Liver (tissue), 9 donors: ENCODE data around the gene FIP1L1. TPM values are rescaled to one million over a fixed set of nuclear protein-coding genes. Genes with fewer than 3 reads are reported as not detected.

ENCODE experiments used
- DNase-seq: peaks from one replicate; pipeline ENCODE4 v3.0.0-alpha.2; 2017; ENCODE audit warnings: low spot score
- H3K27ac ChIP-seq, 2 donors: one replicate each; pipeline ENCODE4 v1.7.0; 2013; ENCODE audit warnings: inconsistent platforms in 2 of 2, low read length in 2 of 2, control low read depth in 1 of 2, low read depth in 1 of 2, mild to moderate bottlenecking in 1 of 2
- H3K27me3 ChIP-seq, 4 donors: one replicate each; pipeline versions ENCODE4 v1.6.1 to v1.7.0; 2013; ENCODE audit warnings: low read length in 3 of 4, inconsistent platforms in 1 of 4, mild to moderate bottlenecking in 1 of 4, moderate library complexity in 1 of 4; ENCODE audit not compliant: control insufficient read depth in 4 of 4, insufficient read depth in 4 of 4
- H3K36me3 ChIP-seq, 4 donors: one replicate each; pipeline versions ENCODE4 v1.6.1 to v1.7.0; 2013; ENCODE audit warnings: low read length in 3 of 4, mild to moderate bottlenecking in 3 of 4, low read depth in 1 of 4, moderate library complexity in 1 of 4; ENCODE audit not compliant: control insufficient read depth in 4 of 4, insufficient read depth in 3 of 4
- H3K4me1 ChIP-seq, 4 donors: one replicate each; pipeline versions ENCODE4 v1.6.1 to v1.7.0; 2013; ENCODE audit warnings: low read length in 3 of 4, mild to moderate bottlenecking in 3 of 4, moderate library complexity in 1 of 4; ENCODE audit not compliant: control insufficient read depth in 4 of 4, insufficient read depth in 4 of 4
- H3K4me3 ChIP-seq, 3 donors: one replicate each; pipeline versions ENCODE4 v1.6.1 to v1.7.0; 2013; ENCODE audit warnings: low read length in 3 of 3, control low read depth in 1 of 3, low read depth in 1 of 3, mild to moderate bottlenecking in 1 of 3
- H3K9ac ChIP-seq, 2 donors: one replicate each; pipeline ENCODE4 v1.7.0; 2013; ENCODE audit warnings: low read length in 2 of 2, mild to moderate bottlenecking in 2 of 2, moderate library complexity in 2 of 2, control low read depth in 1 of 2, low read depth in 1 of 2
- H3K9me3 ChIP-seq, 4 donors: one replicate each; pipeline versions ENCODE4 v1.6.1 to v1.7.0; 2013; ENCODE audit warnings: low read length in 3 of 4; ENCODE audit not compliant: control insufficient read depth in 4 of 4
- EGR1 ChIP-seq, 2 donors: IDR thresholded peaks; 2 replicates each; pipeline ENCODE4 v1.6.1; 2016 to 2018; ENCODE audit warnings: antibody characterized with exemption in 2 of 2, low read depth in 2 of 2
- FOXA2 ChIP-seq: IDR thresholded peaks from 2 replicates; pipeline ENCODE4 v1.6.1; 2016; ENCODE audit warnings: antibody characterized with exemption
- GABPA ChIP-seq, 2 donors: IDR thresholded peaks in 1 of 2; conservative IDR thresholded peaks in 1 of 2; 2 replicates each; pipeline ENCODE4 v1.6.1; 2016; ENCODE audit warnings: antibody characterized with exemption in 2 of 2, mild to moderate bottlenecking in 1 of 2, moderate library complexity in 1 of 2
- HNF4A ChIP-seq, 2 donors: conservative IDR thresholded peaks; 2 replicates each; pipeline ENCODE4 v1.6.1; 2016; ENCODE audit warnings: antibody characterized with exemption in 2 of 2, mild to moderate bottlenecking in 2 of 2
- HNF4G ChIP-seq: IDR thresholded peaks from 2 replicates; pipeline ENCODE4 v1.6.1; 2016; ENCODE audit warnings: antibody characterized with exemption
- RAD21 ChIP-seq, 2 donors: IDR thresholded peaks; 2 replicates each; pipeline ENCODE4 v1.6.1; 2016; ENCODE audit warnings: antibody characterized with exemption in 2 of 2, mild to moderate bottlenecking in 2 of 2
- RXRA ChIP-seq, 2 donors: IDR thresholded peaks; 2 replicates each; pipeline ENCODE4 v1.6.1; 2017 to 2018; ENCODE audit warnings: antibody characterized with exemption in 2 of 2, mild to moderate bottlenecking in 1 of 2
- SP1 ChIP-seq: IDR thresholded peaks from 2 replicates; pipeline ENCODE4 v1.6.1; 2018; ENCODE audit warnings: antibody characterized with exemption, mild to moderate bottlenecking
- TAF1 ChIP-seq: conservative IDR thresholded peaks from 2 replicates; pipeline ENCODE4 v1.6.1; 2016; ENCODE audit warnings: antibody characterized with exemption, mild to moderate bottlenecking
- YY1 ChIP-seq: IDR thresholded peaks from 2 replicates; pipeline ENCODE4 v1.6.1; 2016; ENCODE audit warnings: antibody characterized with exemption, mild to moderate bottlenecking
- WGBS: extraction: QIAGEN DNeasy Blood & Tissue Kit; methylation state at CpG from one replicate; pipeline ENCODE4 v1.1.7; 2013; 5-methylcytosine and 5-hydroxymethylcytosine counted together
- polyA plus RNA-seq, 2 donors: library from polyadenylated mRNA; stranded (reverse) in 1 of 2; unstranded in 1 of 2; fragments of 200-250 nt in 1 of 2; fragments of >200 nt in 1 of 2; fragmentation: Nextera tagmentation in 1 of 2; extraction: Ambion mirVana in 1 of 2; gene quantifications; one replicate each; pipeline versions ENCODE4 v1.2.1 to v1.2.3, GENCODE V29; 2013 to 2015
- total RNA-seq, 2 donors: library from RNA; depleted of rRNA; stranded (reverse); fragments of >200 nt; gene quantifications; one replicate each; pipeline ENCODE4 v1.2.3, GENCODE V29; 2014
- TF ChIP-seq, protein P1 (sequence below): fragments of 150-350 bp; IDR thresholded peaks from 2 replicates; pipeline ENCODE4 v1.5.1; 2017; ENCODE audit warnings: improper control_type of control experiment, low read depth, low read length; ENCODE audit not compliant: missing input control
- TF ChIP-seq, protein P2 (sequence below): IDR thresholded peaks from 2 replicates; pipeline ENCODE4 v1.6.1; 2016; ENCODE audit warnings: antibody characterized with exemption
- TF ChIP-seq, protein P3 (sequence below): IDR thresholded peaks from 2 replicates; pipeline ENCODE4 v1.6.1; 2016; ENCODE audit warnings: antibody characterized with exemption
- TF ChIP-seq, protein P4 (sequence below): IDR thresholded peaks from 2 replicates; pipeline ENCODE4 v1.6.1; 2016; ENCODE audit warnings: antibody characterized with exemption, mild to moderate bottlenecking
- donor health status: healthy.
- donor health status: healthy.
- donor health status: healthy.
- donor health status: healthy.
- donor health status: healthy.

The FIP1L1 gene
- total and polyA plus RNA-seq, 4 donors: 12.2 to 30.3 (median 18.4) TPM

DNA sequence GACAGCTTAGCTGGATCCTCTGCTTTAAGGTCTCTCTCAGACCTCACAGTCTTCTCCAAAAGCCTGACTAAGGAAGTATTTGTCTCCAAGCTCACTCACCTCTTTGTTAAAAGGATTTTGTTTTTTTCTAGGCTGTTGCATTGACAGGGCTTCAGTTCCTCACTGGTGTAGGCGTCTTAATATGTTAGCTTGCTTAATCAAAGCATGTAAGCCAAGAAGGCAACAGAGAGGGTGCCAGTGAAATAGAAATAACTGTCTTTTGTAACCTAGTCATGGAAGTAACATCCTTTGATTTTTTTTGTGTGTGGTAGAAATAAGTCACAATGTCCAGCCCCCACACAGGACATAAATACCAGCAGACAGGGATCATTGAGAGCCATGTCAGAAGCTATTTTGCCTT is 58.8 kb downstream of the FIP1L1 start:
- H3K4me3 ChIP-seq: no peak overlapping the region
- H3K27me3 ChIP-seq: no peaks in the 10 kb centered on the region
- H3K9ac ChIP-seq: no peak overlapping the region
- H3K9me3 ChIP-seq: no peaks in the 10 kb centered on the region
- peaks cover 1 to 5% (median 3%) of the 10 kb centered on the region in 4 donors for H3K36me3 ChIP-seq
- peaks cover 0 to 4% (median 0%) of the 10 kb centered on the region in 4 donors for H3K4me1 ChIP-seq
- 91% methylated on average over 1 of the region's 1 CpG for whole genome bisulfite sequencing
- no peak for DNase-seq
- no peak overlapping the region for H3K27ac ChIP-seq
- TF ChIP-seq HNF4G (no peak), HNF4A (conservative IDR thresholded peaks at IDR 0.05) (no peak), RXRA (IDR thresholded peaks at IDR 0.05) (no peak), TAF1 (no peak), FOXA2 (no peak), SP1 (no peak), YY1 (no peak), GABPA (IDR thresholded peaks at IDR 0.05 in 1 of 2, conservative IDR thresholded peaks at IDR 0.05 in 1 of 2) (no peak)
- TF ChIP-seq, protein P1, sequence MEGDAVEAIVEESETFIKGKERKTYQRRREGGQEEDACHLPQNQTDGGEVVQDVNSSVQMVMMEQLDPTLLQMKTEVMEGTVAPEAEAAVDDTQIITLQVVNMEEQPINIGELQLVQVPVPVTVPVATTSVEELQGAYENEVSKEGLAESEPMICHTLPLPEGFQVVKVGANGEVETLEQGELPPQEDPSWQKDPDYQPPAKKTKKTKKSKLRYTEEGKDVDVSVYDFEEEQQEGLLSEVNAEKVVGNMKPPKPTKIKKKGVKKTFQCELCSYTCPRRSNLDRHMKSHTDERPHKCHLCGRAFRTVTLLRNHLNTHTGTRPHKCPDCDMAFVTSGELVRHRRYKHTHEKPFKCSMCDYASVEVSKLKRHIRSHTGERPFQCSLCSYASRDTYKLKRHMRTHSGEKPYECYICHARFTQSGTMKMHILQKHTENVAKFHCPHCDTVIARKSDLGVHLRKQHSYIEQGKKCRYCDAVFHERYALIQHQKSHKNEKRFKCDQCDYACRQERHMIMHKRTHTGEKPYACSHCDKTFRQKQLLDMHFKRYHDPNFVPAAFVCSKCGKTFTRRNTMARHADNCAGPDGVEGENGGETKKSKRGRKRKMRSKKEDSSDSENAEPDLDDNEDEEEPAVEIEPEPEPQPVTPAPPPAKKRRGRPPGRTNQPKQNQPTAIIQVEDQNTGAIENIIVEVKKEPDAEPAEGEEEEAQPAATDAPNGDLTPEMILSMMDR: no peak
- TF ChIP-seq, protein P2, sequence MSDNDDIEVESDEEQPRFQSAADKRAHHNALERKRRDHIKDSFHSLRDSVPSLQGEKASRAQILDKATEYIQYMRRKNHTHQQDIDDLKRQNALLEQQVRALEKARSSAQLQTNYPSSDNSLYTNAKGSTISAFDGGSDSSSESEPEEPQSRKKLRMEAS: no peak
- TF ChIP-seq, protein P3, sequence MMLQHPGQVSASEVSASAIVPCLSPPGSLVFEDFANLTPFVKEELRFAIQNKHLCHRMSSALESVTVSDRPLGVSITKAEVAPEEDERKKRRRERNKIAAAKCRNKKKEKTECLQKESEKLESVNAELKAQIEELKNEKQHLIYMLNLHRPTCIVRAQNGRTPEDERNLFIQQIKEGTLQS: no peak

DNA sequence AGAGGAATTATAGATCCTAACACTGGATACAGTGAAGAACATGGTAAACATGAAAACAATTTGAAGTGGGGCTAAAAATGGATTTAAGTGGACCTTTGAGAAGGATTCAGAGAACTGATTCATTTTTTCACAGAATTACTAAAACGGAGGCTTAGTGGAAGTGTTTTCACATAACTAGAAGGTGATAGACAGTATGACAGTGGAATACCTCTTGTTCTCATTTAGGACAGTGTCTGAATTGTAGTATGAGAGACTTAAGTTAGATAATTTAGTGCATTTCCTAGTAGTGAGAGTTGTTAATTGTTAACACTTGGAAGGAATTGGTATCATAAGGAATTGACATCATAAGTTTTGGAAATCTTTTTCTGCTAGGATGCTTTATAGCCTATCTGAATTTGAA is 64.1 kb downstream of the FIP1L1 start:
- Histone ChIP-seq H3K27me3 (no peaks in the 10 kb centered on the region), H3K36me3 (peaks cover 0 to 34% (median 10%) of the 10 kb centered on the region in 4 donors), H3K9ac (no peak overlapping the region), H3K4me3 (no peak overlapping the region), H3K27ac (no peak overlapping the region), H3K9me3 (no peaks in the 10 kb centered on the region), H3K4me1 (no peaks in the 10 kb centered on the region)
- TF ChIP-seq RAD21 (IDR thresholded peaks at IDR 0.05) (no peak), EGR1 (IDR thresholded peaks at IDR 0.05; ENCODE audit: low read depth in 2 of 2) (no peak), HNF4A (conservative IDR thresholded peaks at IDR 0.05) (no peak), GABPA (IDR thresholded peaks at IDR 0.05 in 1 of 2, conservative IDR thresholded peaks at IDR 0.05 in 1 of 2) (no peak), SP1 (no peak)
- TF ChIP-seq, protein P4, sequence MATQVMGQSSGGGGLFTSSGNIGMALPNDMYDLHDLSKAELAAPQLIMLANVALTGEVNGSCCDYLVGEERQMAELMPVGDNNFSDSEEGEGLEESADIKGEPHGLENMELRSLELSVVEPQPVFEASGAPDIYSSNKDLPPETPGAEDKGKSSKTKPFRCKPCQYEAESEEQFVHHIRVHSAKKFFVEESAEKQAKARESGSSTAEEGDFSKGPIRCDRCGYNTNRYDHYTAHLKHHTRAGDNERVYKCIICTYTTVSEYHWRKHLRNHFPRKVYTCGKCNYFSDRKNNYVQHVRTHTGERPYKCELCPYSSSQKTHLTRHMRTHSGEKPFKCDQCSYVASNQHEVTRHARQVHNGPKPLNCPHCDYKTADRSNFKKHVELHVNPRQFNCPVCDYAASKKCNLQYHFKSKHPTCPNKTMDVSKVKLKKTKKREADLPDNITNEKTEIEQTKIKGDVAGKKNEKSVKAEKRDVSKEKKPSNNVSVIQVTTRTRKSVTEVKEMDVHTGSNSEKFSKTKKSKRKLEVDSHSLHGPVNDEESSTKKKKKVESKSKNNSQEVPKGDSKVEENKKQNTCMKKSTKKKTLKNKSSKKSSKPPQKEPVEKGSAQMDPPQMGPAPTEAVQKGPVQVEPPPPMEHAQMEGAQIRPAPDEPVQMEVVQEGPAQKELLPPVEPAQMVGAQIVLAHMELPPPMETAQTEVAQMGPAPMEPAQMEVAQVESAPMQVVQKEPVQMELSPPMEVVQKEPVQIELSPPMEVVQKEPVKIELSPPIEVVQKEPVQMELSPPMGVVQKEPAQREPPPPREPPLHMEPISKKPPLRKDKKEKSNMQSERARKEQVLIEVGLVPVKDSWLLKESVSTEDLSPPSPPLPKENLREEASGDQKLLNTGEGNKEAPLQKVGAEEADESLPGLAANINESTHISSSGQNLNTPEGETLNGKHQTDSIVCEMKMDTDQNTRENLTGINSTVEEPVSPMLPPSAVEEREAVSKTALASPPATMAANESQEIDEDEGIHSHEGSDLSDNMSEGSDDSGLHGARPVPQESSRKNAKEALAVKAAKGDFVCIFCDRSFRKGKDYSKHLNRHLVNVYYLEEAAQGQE: no peak
- TF ChIP-seq, protein P3: no peak
- 91% methylated on average over 1 of the region's 1 CpG for WGBS
- no peak for DNase-seq
